22Rv1 (cell line): ENCODE results near the gene LRRTM1.
A peak's percentile ranks its signal among the peaks of the same experiment; 100 is the strongest.

ENCODE experiments used
- CTCF ChIP-seq: fragments of 450-650 bp; IDR thresholded peaks from 2 replicates; pipeline ENCODE4 v1.5.1; 2017; ENCODE audit warnings: mild to moderate bottlenecking
- ZFX ChIP-seq: fragments of 450-650 bp; IDR thresholded peaks from 2 replicates; pipeline ENCODE4 v1.6.1; 2017; ENCODE audit warnings: antibody characterized with exemption, borderline replicate concordance

GRCh38 chr2:80288576-80288975, 16.0 kb downstream of the LRRTM1 start:
- TF ChIP-seq CTCF: peak; percentile 19; the same call in 1 of the 2 replicates
- no peak for TF ChIP-seq ZFX
